ENCODE measurements around the gene ABCC4. TPM values are rescaled to one million over a fixed set of nuclear protein-coding genes. Genes with fewer than 3 reads are reported as not detected.

ABCC4 gene
- total RNA-seq, 1 donor from 2014 or later, result 4.0 TPM

DNA sequence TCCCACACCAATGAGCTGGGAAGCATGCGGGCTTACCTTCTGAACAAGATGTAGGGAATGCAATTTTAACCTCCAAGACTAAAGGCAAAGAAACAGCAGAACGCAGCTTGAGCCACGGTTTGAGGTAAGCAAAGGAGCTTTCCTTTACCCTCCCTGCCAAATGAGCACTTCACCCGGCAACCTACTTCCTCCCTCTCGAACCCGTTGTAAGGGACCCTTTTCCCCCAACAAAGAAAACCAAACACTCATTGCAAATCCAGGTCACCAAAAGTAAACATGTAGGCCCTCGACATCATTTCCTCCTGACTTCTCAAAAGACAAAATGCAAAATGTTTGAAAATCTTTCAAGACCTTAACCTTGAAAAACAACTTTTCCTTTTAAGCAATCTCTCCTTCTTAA, 65.3 kb downstream of the ABCC4 start:
- Mint-ChIP-seq H3K36me3 (ENCODE audit: unreplicated experiment) (no peaks in the 10 kb centered on the region), H3K27me3 (ENCODE audit: unreplicated experiment) (no peaks in the 10 kb centered on the region), H3K4me1 (ENCODE audit: unreplicated experiment) (peaks cover 14% of the 10 kb centered on the region), H3K9me3 (ENCODE audit: unreplicated experiment) (no peaks in the 10 kb centered on the region), H3K4me3 (ENCODE audit: unreplicated experiment) (no peak overlapping the region), H3K27ac (ENCODE audit: unreplicated experiment) (no peak overlapping the region)
- DNase-seq (ENCODE audit: extremely low spot score, unreplicated experiment), result peak; percentile 19
- TF ChIP-seq CTCF (IDR thresholded peaks at IDR 0.05), result no peak

DNA sequence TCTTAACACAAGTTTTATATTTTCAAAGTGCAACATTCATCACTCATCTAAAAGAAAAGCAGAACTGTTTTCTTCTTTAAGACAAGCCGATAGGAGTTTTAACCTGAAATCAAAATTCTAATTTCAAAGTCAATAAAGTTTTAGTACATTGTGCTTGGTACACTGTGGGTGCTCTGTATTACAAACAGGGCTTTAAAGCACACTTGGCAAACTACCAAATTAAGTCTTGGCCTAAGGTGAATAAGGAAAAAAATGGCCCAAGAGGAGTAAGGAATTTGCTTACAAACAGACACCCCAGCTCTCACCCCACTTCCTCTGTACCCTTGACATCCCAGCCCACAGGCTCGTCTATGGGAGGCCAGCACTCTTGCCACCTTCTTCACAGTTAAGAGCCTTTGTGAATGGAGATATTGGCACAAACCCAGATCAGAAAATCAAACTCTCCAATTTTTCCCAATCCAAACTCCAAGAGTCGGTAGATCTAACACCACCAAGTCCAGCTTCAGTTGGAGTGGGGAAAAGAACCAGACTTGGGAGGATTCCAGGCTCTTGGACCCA, 66.0 kb downstream of the ABCC4 start:
- Mint-ChIP-seq H3K9me3 (ENCODE audit: unreplicated experiment) (no peaks in the 10 kb centered on the region), H3K27ac (ENCODE audit: unreplicated experiment) (no peak overlapping the region), H3K27me3 (ENCODE audit: unreplicated experiment) (no peaks in the 10 kb centered on the region), H3K36me3 (ENCODE audit: unreplicated experiment) (no peaks in the 10 kb centered on the region), H3K4me3 (ENCODE audit: unreplicated experiment) (no peak overlapping the region), H3K4me1 (ENCODE audit: unreplicated experiment) (peaks cover 14% of the 10 kb centered on the region)
- no peak for TF ChIP-seq CTCF (IDR thresholded peaks at IDR 0.05)
- peak; percentile 13 for DNase-seq (ENCODE audit: extremely low spot score, unreplicated experiment)

DNA sequence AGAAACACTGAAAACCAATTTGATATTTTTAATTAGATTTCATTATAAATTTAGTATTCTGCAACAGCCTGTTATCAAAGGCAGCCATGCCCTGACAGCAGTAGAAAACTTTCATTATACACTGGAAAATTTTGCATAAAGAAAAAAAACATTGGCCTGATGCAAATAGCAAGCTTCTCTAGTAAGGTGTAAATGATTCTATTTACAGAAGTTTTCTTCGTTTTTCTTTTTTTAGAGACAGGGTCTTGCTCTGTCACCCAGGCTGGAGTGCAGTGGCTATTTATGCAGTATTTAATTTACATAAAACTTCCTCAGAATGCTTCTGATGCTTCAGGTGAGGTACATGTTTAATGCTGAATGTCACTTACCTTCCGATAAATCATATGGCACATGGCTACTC, 67.0 kb downstream of the ABCC4 start:
- Mint-ChIP-seq H3K4me1 (ENCODE audit: unreplicated experiment) (peaks cover 13% of the 10 kb centered on the region), H3K4me3 (ENCODE audit: unreplicated experiment) (no peak overlapping the region), H3K27ac (ENCODE audit: unreplicated experiment) (no peak overlapping the region), H3K27me3 (ENCODE audit: unreplicated experiment) (no peaks in the 10 kb centered on the region), H3K36me3 (ENCODE audit: unreplicated experiment) (no peaks in the 10 kb centered on the region), H3K9me3 (ENCODE audit: unreplicated experiment) (no peaks in the 10 kb centered on the region)
- no peak for DNase-seq (ENCODE audit: extremely low spot score, unreplicated experiment)
- TF ChIP-seq CTCF (IDR thresholded peaks at IDR 0.05), result no peak

DNA sequence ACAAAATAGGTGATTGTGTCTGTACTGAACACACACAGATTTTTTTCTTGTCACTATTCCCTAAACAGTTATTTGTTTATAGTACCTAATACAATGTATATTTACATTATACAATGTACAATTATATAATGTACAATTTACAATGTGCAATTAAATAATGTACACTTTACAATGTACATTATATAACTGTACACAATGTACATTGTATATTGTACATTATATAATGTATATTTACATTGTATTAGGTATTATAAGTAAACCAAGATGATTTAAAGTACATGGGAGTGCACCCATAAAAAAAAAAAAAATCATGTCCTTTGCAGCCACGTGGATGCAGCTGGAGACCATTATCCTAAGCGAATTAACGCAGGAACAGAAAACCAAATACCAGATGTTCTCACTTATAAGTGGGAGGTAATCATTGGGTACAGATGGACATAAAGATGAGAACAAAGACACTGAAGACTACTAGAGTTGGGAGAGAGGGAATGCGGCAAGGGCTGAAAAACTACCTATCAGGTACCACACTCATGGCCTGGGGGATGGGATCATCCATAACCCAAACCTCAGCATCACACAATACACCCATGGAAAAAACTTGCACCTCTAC, 68.1 kb downstream of the ABCC4 start:
- H3K27ac Mint-ChIP-seq (ENCODE audit: unreplicated experiment), result no peak overlapping the region
- peaks cover 4% of the 10 kb centered on the region for H3K4me1 Mint-ChIP-seq (ENCODE audit: unreplicated experiment)
- no peaks in the 10 kb centered on the region for H3K9me3 Mint-ChIP-seq (ENCODE audit: unreplicated experiment)
- no peaks in the 10 kb centered on the region for H3K27me3 Mint-ChIP-seq (ENCODE audit: unreplicated experiment)
- TF ChIP-seq CTCF (IDR thresholded peaks at IDR 0.05), result no peak
- no peak overlapping the region for H3K4me3 Mint-ChIP-seq (ENCODE audit: unreplicated experiment)
- no peaks in the 10 kb centered on the region for H3K36me3 Mint-ChIP-seq (ENCODE audit: unreplicated experiment)
- DNase-seq (ENCODE audit: extremely low spot score, unreplicated experiment), result peak; percentile 13

DNA sequence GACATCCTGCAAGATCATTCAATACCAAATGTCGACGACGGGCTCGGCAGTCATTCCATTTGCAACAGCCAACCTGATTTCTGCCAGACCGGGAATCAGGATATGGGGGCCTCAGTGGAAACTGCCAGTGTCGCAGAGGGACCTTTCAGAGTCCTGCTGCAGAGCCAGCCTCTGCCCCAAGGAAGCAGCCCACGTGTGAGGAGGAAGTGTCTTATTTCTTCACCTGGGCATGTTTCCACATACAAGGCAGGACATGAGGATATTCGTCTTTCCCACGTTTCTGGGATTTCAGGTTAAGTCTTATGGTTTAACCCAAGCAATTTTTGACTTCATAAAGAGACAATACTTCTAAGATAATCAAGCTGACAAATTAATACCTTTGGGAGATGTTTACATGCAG, 69.9 kb downstream of the ABCC4 start:
- H3K27ac Mint-ChIP-seq (ENCODE audit: unreplicated experiment), result no peak overlapping the region
- no peak overlapping the region for H3K4me3 Mint-ChIP-seq (ENCODE audit: unreplicated experiment)
- no peak for TF ChIP-seq CTCF (IDR thresholded peaks at IDR 0.05)
- peak; percentile 49 for DNase-seq (ENCODE audit: extremely low spot score, unreplicated experiment)
- no peaks in the 10 kb centered on the region for H3K27me3 Mint-ChIP-seq (ENCODE audit: unreplicated experiment)
- no peaks in the 10 kb centered on the region for H3K9me3 Mint-ChIP-seq (ENCODE audit: unreplicated experiment)
- no peaks in the 10 kb centered on the region for H3K36me3 Mint-ChIP-seq (ENCODE audit: unreplicated experiment)
- peaks cover 4% of the 10 kb centered on the region for H3K4me1 Mint-ChIP-seq (ENCODE audit: unreplicated experiment)

Data from osteocyte (in vitro differentiated cells).